Measurements from ENCODE around the gene GALNTL6. TPM values are rescaled to one million over a fixed set of nuclear protein-coding genes. Genes with fewer than 3 reads are reported as not detected.

The GALNTL6 gene
- total and polyA plus RNA-seq, 2 experiments from 2014 or later = 0.38 to 0.40 TPM

- TF ChIP-seq CTCF (conservative IDR thresholded peaks at IDR 0.05; ENCODE audit: low read depth in 2 of 2) (no peak), CREB1 (CRISPR knock-in tag; IDR thresholded peaks at IDR 0.05; ENCODE audit: low read depth) (no peak), ZNF114 (CRISPR knock-in tag; IDR thresholded peaks at IDR 0.05) (no peak), JUNB (IDR thresholded peaks at IDR 0.05; ENCODE audit: unreplicated experiment) (no peak), ZNF331 (CRISPR knock-in tag; IDR thresholded peaks at IDR 0.05; ENCODE audit: low read depth) (no peak)
- TF ChIP-seq, protein P1, sequence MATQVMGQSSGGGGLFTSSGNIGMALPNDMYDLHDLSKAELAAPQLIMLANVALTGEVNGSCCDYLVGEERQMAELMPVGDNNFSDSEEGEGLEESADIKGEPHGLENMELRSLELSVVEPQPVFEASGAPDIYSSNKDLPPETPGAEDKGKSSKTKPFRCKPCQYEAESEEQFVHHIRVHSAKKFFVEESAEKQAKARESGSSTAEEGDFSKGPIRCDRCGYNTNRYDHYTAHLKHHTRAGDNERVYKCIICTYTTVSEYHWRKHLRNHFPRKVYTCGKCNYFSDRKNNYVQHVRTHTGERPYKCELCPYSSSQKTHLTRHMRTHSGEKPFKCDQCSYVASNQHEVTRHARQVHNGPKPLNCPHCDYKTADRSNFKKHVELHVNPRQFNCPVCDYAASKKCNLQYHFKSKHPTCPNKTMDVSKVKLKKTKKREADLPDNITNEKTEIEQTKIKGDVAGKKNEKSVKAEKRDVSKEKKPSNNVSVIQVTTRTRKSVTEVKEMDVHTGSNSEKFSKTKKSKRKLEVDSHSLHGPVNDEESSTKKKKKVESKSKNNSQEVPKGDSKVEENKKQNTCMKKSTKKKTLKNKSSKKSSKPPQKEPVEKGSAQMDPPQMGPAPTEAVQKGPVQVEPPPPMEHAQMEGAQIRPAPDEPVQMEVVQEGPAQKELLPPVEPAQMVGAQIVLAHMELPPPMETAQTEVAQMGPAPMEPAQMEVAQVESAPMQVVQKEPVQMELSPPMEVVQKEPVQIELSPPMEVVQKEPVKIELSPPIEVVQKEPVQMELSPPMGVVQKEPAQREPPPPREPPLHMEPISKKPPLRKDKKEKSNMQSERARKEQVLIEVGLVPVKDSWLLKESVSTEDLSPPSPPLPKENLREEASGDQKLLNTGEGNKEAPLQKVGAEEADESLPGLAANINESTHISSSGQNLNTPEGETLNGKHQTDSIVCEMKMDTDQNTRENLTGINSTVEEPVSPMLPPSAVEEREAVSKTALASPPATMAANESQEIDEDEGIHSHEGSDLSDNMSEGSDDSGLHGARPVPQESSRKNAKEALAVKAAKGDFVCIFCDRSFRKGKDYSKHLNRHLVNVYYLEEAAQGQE (IDR thresholded peaks at IDR 0.05; ENCODE audit: unreplicated experiment) = no peak
- TF ChIP-seq, protein P2, sequence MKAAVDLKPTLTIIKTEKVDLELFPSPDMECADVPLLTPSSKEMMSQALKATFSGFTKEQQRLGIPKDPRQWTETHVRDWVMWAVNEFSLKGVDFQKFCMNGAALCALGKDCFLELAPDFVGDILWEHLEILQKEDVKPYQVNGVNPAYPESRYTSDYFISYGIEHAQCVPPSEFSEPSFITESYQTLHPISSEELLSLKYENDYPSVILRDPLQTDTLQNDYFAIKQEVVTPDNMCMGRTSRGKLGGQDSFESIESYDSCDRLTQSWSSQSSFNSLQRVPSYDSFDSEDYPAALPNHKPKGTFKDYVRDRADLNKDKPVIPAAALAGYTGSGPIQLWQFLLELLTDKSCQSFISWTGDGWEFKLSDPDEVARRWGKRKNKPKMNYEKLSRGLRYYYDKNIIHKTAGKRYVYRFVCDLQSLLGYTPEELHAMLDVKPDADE (IDR thresholded peaks at IDR 0.05) = no peak
Observed at GRCh38 chr4:172040766-172041165, 227.6 kb downstream of the GALNTL6 start (continued).

DNA sequence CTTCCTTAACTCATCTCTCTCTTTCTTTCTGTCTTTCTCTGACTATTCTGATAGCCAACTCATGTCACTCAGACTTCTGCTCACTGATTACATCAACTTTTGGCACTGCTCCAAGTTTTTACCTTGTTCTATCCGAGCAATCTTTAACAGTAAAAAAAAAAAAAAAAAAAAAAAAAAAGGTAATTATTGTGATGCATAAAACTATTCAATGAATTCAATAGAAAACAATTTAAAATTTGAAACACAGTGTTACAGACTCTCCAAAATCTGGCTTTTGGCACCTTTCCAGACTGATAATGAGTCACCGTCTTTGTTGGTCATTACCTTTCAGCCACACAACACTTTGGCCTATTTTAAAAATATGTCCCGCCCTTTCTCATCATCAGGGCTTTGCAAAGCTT lies 229.5 kb downstream of the GALNTL6 start:
- H3K27me3 Mint-ChIP-seq (ENCODE audit: insufficient read depth, low read depth, poor library complexity) = no peaks in the 10 kb centered on the region
- Histone ChIP-seq H3K4me1 (ENCODE audit: insufficient read depth) (0 out of 2 replicates have a peak, but pooled peaks cover 6% of the 10 kb centered on the region), H4K20me1 (replicated peaks; ENCODE audit: insufficient read depth) (no peaks in the 10 kb centered on the region), H2AFZ (no peak overlapping the region), H3F3A (replicated peaks; ENCODE audit: low read depth) (no peaks in the 10 kb centered on the region), H3K27me3 (ENCODE audit: insufficient read depth) (no peaks in the 10 kb centered on the region), H3K4me2 (no peak overlapping the region), H3K9me2 (ENCODE audit: insufficient read depth) (no peaks in the 10 kb centered on the region), H3K27ac (ENCODE audit: low read depth) (no peak overlapping the region), H3K79me2 (replicated peaks; ENCODE audit: insufficient read depth) (no peaks in the 10 kb centered on the region), H3K4me3 (no peak overlapping the region), H3K36me3 (ENCODE audit: insufficient read depth) (no peaks in the 10 kb centered on the region)
- DNase-seq (ENCODE audit: low spot score) = no peak
- no peak overlapping the region for H3K4me3 Mint-ChIP-seq
- H3K27ac Mint-ChIP-seq = no peak overlapping the region
- H3K9me3 Mint-ChIP-seq = no peaks in the 10 kb centered on the region
- no peak for ATAC-seq
- no peaks in the 10 kb centered on the region for H3K36me3 Mint-ChIP-seq (ENCODE audit: low read depth)
- H3K4me1 Mint-ChIP-seq = no peaks in the 10 kb centered on the region
- TF ChIP-seq EZH2 (IDR thresholded peaks at IDR 0.05; ENCODE audit: low read depth, unreplicated experiment) (no peak), ZNF114 (CRISPR knock-in tag; IDR thresholded peaks at IDR 0.05) (no peak), STAT1 (IDR thresholded peaks at IDR 0.05; ENCODE audit: unreplicated experiment) (no peak), ZNF331 (CRISPR knock-in tag; IDR thresholded peaks at IDR 0.05; ENCODE audit: low read depth) (no peak), EZH2phosphoT487 (IDR thresholded peaks at IDR 0.05; ENCODE audit: unreplicated experiment) (no peak), JUNB (IDR thresholded peaks at IDR 0.05; ENCODE audit: unreplicated experiment) (no peak)
- TF ChIP-seq, protein P3, sequence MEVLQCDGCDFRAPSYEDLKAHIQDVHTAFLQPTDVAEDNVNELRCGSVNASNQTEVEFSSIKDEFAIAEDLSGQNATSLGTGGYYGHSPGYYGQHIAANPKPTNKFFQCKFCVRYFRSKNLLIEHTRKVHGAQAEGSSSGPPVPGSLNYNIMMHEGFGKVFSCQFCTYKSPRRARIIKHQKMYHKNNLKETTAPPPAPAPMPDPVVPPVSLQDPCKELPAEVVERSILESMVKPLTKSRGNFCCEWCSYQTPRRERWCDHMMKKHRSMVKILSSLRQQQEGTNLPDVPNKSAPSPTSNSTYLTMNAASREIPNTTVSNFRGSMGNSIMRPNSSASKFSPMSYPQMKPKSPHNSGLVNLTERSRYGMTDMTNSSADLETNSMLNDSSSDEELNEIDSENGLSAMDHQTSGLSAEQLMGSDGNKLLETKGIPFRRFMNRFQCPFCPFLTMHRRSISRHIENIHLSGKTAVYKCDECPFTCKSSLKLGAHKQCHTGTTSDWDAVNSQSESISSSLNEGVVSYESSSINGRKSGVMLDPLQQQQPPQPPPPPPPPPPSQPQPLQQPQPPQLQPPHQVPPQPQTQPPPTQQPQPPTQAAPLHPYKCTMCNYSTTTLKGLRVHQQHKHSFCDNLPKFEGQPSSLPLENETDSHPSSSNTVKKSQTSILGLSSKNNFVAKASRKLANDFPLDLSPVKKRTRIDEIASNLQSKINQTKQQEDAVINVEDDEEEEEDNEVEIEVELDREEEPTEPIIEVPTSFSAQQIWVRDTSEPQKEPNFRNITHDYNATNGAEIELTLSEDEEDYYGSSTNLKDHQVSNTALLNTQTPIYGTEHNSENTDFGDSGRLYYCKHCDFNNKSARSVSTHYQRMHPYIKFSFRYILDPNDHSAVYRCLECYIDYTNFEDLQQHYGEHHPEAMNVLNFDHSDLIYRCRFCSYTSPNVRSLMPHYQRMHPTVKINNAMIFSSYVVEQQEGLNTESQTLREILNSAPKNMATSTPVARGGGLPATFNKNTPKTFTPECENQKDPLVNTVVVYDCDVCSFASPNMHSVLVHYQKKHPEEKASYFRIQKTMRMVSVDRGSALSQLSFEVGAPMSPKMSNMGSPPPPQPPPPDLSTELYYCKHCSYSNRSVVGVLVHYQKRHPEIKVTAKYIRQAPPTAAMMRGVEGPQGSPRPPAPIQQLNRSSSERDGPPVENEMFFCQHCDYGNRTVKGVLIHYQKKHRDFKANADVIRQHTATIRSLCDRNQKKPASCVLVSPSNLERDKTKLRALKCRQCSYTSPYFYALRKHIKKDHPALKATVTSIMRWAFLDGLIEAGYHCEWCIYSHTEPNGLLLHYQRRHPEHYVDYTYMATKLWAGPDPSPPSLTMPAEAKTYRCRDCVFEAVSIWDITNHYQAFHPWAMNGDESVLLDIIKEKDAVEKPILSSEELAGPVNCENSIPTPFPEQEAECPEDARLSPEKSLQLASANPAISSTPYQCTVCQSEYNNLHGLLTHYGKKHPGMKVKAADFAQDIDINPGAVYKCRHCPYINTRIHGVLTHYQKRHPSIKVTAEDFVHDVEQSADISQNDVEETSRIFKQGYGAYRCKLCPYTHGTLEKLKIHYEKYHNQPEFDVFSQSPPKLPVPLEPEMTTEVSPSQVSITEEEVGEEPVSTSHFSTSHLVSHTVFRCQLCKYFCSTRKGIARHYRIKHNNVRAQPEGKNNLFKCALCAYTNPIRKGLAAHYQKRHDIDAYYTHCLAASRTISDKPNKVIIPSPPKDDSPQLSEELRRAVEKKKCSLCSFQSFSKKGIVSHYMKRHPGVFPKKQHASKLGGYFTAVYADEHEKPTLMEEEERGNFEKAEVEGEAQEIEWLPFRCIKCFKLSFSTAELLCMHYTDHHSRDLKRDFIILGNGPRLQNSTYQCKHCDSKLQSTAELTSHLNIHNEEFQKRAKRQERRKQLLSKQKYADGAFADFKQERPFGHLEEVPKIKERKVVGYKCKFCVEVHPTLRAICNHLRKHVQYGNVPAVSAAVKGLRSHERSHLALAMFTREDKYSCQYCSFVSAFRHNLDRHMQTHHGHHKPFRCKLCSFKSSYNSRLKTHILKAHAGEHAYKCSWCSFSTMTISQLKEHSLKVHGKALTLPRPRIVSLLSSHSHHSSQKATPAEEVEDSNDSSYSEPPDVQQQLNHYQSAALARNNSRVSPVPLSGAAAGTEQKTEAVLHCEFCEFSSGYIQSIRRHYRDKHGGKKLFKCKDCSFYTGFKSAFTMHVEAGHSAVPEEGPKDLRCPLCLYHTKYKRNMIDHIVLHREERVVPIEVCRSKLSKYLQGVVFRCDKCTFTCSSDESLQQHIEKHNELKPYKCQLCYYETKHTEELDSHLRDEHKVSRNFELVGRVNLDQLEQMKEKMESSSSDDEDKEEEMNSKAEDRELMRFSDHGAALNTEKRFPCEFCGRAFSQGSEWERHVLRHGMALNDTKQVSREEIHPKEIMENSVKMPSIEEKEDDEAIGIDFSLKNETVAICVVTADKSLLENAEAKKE (CRISPR knock-in tag; IDR thresholded peaks at IDR 0.05) = no peak
- TF ChIP-seq, protein P2 (IDR thresholded peaks at IDR 0.05) = no peak
